Activated CD8-positive, alpha-beta memory T cell treated with anti-CD3 and anti-CD28 coated beads for 36 hours (primary cell): ENCODE measurements around the gene CRISPLD2. TPM values are rescaled to one million over a fixed set of nuclear protein-coding genes. Genes with fewer than 3 reads are reported as not detected.

Experiments used
- CTCF ChIA-PET: fragments of 350-600 bp; sonication (Branson Sonifier 250); formaldehyde crosslinking; loops from one replicate; lab custom pipeline; 2021; ENCODE audit warnings: antibody characterized with exemption; lab: Charles Lee
- POLR2A ChIA-PET: fragments of 350-600 bp; sonication (Branson Sonifier 250); formaldehyde crosslinking; loops from one replicate; lab custom pipeline; 2021; ENCODE audit warnings: antibody characterized with exemption; lab: Charles Lee
- total RNA-seq, 2 experiments: library from RNA; stranded (reverse); gene quantifications; one replicate each; pipeline ENCODE4 v1.2.3, GENCODE V29; 2021

The CRISPLD2 gene
- total RNA-seq, 2 experiments from 2014 or later = 0.04 TPM; not detected in 1

- ChIA-PET CTCF (no interaction called here), POLR2A (no interaction called here)
Measured at GRCh38 chr16:84918006-84918909, 98.5 kb downstream of the CRISPLD2 start.

GRCh38 chr16:84919269-84919668 lies 99.5 kb downstream of the CRISPLD2 start:
- ChIA-PET POLR2A (no interaction called here), CTCF (no interaction called here)

- CTCF ChIA-PET = interaction anchor here (0.5 kb wide), 1 partner anchor 19 kb away, joined by 3 read pairs; no protein-coding TSS in a partner anchor
- POLR2A ChIA-PET = no interaction called here
Measured at GRCh38 chr16:84919708-84920107, 99.9 kb downstream of the CRISPLD2 start.

- POLR2A ChIA-PET = no interaction called here
- CTCF ChIA-PET = interaction anchor here (0.5 kb wide), 1 partner anchor 18 kb away, joined by 3 read pairs; no protein-coding TSS in a partner anchor
Measured at GRCh38 chr16:84920333-84920732, 100.5 kb downstream of the CRISPLD2 start.

- ChIA-PET POLR2A (no interaction called here), CTCF (interaction anchor here (1.0 kb wide), 1 partner anchor 28 kb away, joined by 3 read pairs; no protein-coding TSS in a partner anchor)
Measured at GRCh38 chr16:84922351-84923120, 102.8 kb downstream of the CRISPLD2 start.

- ChIA-PET POLR2A (no interaction called here), CTCF (interaction anchor here (0.8 to 2.0 kb wide), 3 partner anchors 26 to 41 kb away, joined by 4 to 5 read pairs (median 5); no protein-coding TSS in a partner anchor)
Measured at GRCh38 chr16:84924331-84925091, 104.7 kb downstream of the CRISPLD2 start.

GRCh38 chr16:84925092-84925772 lies 105.4 kb downstream of the CRISPLD2 start:
- ChIA-PET POLR2A (no interaction called here), CTCF (interaction anchor here (0.8 to 2.0 kb wide), 5 partner anchors 25 to 170 kb away, joined by 3 to 5 read pairs (median 4); no protein-coding TSS in a partner anchor)

- ChIA-PET CTCF (interaction anchor here (0.6 to 2.0 kb wide), 5 partner anchors 24 to 171 kb away, joined by 3 to 5 read pairs (median 4); no protein-coding TSS in a partner anchor), POLR2A (no interaction called here)
Measured at GRCh38 chr16:84925773-84926372, 106.1 kb downstream of the CRISPLD2 start.

GRCh38 chr16:84926462-84926861 lies 106.7 kb downstream of the CRISPLD2 start:
- CTCF ChIA-PET = interaction anchor here (0.6 to 1.5 kb wide), 3 partner anchors 24 to 172 kb away, joined by 3 to 4 read pairs (median 3); no protein-coding TSS in a partner anchor
- POLR2A ChIA-PET = no interaction called here

GRCh38 chr16:84927621-84928591 lies 108.1 kb downstream of the CRISPLD2 start:
- CTCF ChIA-PET = interaction anchor here (1.4 kb wide), 1 partner anchor 42 kb away, joined by 4 read pairs; no protein-coding TSS in a partner anchor
- POLR2A ChIA-PET = no interaction called here

- POLR2A ChIA-PET = no interaction called here
- CTCF ChIA-PET = interaction anchor here (1.4 kb wide), 1 partner anchor 41 kb away, joined by 4 read pairs; no protein-coding TSS in a partner anchor
Measured at GRCh38 chr16:84928679-84929420, 109.1 kb downstream of the CRISPLD2 start.

- POLR2A ChIA-PET = no interaction called here
- CTCF ChIA-PET = no interaction called here
Measured at GRCh38 chr16:84929421-84930297, 109.9 kb downstream of the CRISPLD2 start.

- POLR2A ChIA-PET = no interaction called here
- CTCF ChIA-PET = no interaction called here
Measured at GRCh38 chr16:84930298-84931106, 110.7 kb downstream of the CRISPLD2 start.

GRCh38 chr16:84931107-84931494 lies 111.3 kb downstream of the CRISPLD2 start:
- CTCF ChIA-PET = interaction anchor here (2.3 kb wide), 1 partner anchor 21 kb away, joined by 9 read pairs; no protein-coding TSS in a partner anchor
- POLR2A ChIA-PET = no interaction called here
